Forelimb muscle (tissue), 1 donor: Measurements from ENCODE around the gene TUBB4A. TPM values are rescaled to one million over a fixed set of nuclear protein-coding genes. Genes with fewer than 3 reads are reported as not detected.
"Not testable (repeated sequence)": the region's sequence is repeated elsewhere in the genome, so short reads cannot be mapped to it uniquely, and the experiment has no call there.

Experiments
- DNase-seq: peaks from one replicate; pipeline ENCODE4 v3.0.0-alpha.2; 2013; ENCODE audit warnings: low read depth
- polyA plus RNA-seq: library from polyadenylated mRNA; unstranded; fragments of 120-200 nt; gene quantifications from one replicate; pipeline ENCODE4 v1.2.1, GENCODE V29; 2013; ENCODE audit not compliant: insufficient read length

The TUBB4A gene
- polyA plus RNA-seq, 1 donor = 0.57 TPM

GRCh38 chr19:6524311-6524710 is 22.2 kb upstream of the TUBB4A start:
- DNase-seq = no peak

- no peak for DNase-seq
These were observed 20.6 kb upstream of the TUBB4A start for GRCh38 chr19:6522712-6523111.

GRCh38 chr19:6521718-6522646 is 19.9 kb upstream of the TUBB4A start:
- DNase-seq = no peak

DNA sequence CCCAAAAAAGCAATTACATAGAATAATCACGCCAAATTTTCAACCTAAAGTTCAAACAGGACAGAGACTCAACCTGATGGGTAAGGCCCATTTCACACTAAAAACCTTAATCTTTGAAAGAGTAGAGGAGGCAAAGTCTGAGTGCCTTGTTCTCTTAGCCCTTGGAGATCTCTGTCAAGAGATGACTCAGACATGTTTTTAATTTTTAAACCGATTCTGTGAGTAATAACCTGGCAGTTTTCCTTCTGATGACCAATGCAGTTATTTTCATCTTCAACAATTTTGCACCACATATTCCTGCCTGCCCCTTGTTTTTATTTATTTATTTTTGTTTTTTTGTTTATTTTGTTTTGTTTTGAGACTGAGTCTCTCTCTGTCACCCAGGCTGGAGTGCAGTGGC is 17.2 kb upstream of the TUBB4A start:
- DNase-seq = no peak

GRCh38 chr19:6518145-6518911 is 16.2 kb upstream of the TUBB4A start:
- DNase-seq = no peak

- DNase-seq = no peak
These were observed 14.7 kb upstream of the TUBB4A start for GRCh38 chr19:6516659-6517291.

DNA sequence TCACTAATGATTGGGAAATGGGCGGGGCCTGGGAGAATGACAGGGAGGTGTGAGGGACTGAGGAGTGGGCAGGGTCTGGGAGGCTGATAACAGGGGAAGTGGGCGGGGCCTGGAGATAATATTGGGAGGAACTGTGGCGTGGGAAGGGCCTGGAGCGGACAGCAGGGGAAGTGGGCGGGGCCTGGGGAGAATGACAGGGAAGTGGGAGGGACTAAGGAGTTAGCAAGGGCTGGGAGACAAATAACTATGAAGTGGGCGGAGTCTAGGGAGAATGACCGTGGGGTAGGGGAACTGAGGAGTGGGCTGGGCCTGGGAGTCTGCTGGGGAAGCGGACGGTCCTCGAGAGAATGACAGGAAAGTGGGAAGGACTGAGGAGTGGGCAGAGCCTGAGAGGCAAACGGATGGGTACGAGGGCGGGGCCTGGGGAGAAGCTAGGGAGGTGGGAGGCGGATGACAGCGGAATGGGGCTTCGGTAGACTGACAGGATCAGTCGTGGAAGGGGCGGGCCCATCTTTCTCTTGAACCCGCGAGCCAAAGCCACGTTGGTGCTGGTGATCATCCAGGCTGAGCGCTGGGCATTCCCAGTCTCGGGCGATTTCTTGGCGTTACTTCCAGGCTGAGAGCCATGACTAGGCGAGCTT is 14.0 kb upstream of the TUBB4A start:
- DNase-seq = peak; percentile 71

- DNase-seq = no peak
These were observed 12.9 kb upstream of the TUBB4A start for GRCh38 chr19:6514926-6515544.

GRCh38 chr19:6514089-6514488 is 12.0 kb upstream of the TUBB4A start:
- DNase-seq = no peak

DNA sequence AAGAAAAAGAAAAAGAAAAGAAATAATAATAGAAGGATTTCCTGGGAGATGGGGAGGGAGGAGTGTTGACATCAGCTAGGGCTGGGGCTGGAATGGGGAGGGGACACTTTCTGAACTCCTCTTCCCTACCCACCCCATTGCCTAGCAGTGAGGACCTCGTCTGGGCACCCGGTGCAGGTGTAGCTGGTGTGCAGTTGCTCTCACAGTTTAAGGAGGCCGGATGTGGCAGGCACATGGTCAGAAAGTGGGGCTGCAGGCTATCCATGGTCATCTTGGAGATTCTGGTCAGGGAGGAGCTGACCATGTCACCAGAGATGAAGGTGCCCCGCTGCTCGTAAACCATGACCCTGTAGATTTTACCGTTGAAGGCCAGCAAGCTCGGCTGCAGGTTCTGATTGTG is 8.5 kb upstream of the TUBB4A start:
- DNase-seq = no peak

- DNase-seq = no peak
These were observed 7.2 kb upstream of the TUBB4A start for GRCh38 chr19:6509118-6509971.

- DNase-seq = not testable (repeated sequence)
These were observed 6.1 kb upstream of the TUBB4A start for GRCh38 chr19:6508028-6508771.

- DNase-seq = no peak
These were observed 1.5 kb upstream of the TUBB4A start for GRCh38 chr19:6503407-6504201.

DNA sequence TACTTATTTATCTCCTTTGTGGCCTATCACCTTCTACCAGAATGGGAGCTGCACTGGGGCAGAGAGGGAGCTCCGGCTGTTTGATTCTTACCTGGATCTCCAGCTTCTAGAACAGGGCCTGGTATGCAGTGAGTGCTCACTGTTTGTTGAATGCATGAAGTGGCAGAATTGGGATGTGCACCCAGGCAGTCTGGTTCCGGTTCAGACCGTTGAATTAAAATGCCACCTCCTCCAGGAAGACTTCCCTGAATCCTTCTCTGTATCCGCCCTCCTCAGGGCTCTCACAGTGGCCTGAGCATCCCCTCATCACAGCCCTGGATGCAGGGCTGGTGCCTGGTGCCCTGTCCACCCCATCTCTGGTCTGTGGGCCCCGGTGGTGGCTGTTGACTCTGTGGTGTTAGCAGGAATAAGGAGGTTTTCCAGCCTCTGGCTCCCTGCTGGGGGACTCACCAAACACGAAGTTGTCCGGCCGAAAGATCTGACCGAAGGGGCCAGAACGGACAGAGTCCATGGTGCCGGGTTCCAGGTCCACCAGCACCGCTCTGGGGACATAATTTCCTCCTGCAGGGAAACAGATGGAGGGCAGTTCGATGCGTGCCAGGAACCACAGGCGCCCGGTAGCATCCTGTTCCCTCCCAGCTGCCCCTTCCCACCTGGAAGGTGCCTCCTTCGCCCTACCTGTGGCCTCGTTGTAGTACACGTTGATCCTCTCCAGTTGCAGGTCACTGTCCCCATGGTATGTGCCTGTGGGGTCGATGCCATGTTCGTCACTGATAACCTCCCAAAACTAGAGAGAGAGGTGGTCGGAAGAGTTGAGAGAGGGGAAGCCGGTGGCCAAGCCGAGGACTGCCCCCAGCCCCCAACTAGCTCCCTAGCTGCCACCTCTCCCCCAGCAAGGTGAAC is 1.0 kb downstream of the TUBB4A start:
- no peak for DNase-seq

DNA sequence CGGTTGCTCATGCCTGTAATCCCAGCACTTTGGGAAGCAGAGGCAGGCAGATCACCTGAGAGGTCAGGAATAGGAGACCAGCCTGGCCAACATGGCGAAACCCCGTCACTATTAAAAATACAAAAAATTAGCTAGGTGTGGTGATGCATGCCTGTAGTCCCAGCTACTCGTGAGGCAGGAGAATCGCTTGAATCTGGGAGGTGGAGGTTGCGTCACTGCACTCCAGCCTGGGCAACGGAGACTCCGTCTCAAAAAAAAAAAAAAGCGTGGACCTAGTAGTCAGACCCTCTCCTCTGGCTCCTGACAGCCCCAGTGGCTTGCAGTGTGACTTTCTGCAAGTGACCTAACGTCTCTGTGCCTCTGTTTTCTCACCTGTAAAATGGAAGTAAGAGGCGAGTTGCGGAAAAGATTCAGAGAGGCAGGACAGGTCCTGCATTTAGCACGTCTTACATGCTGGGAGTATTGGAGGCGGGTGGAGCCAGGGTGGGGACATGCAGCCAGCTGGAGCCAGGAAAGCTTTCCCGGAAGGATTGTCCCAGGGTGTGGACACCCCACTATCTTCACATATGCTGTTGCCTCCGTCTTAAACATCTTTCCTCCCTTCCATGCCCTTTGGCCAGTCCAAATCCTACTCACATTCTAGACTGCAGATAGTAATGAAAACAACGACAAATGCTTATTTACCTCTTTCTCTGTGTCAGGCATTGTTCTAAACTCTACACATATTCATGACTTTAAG is 2.9 kb downstream of the TUBB4A start:
- no peak for DNase-seq

GRCh38 chr19:6498294-6499036 is 3.6 kb downstream of the TUBB4A start:
- DNase-seq = no peak
